ENCODE data around the gene ANGEL2. TPM values are rescaled to one million over a fixed set of nuclear protein-coding genes. Genes with fewer than 3 reads are reported as not detected.
"Not testable (repeated sequence)": the region's sequence is repeated elsewhere in the genome, so short reads cannot be mapped to it uniquely, and the experiment has no call there.

Gene ANGEL2
- total RNA-seq, 1 experiment from 2014 or later: 25.5 TPM

GRCh38 chr1:212964993-212965392 lies 50.7 kb downstream of the ANGEL2 start:
- RAD21 ChIA-PET (ENCODE audit: low non-redundant PET in 1 of 2, low total read pairs in 2 of 2, uncharacterized antibody in 2 of 2, unreplicated experiment in 2 of 2); H3K4me2 ChIP-seq (ENCODE audit: low read length); H2AFZ ChIP-seq (ENCODE audit: low read depth, low read length, poor library complexity, severe bottlenecking); H3K4me3 ChIP-seq (replicated peaks in 1 of 2; ENCODE audit: low read depth in 1 of 2, low read length in 2 of 2); H3K27ac ChIP-seq (ENCODE audit: low read depth, low read length); POLR2A ChIA-PET; BruUV-seq (replicated peaks); H3K27me3 ChIP-seq (ENCODE audit: insufficient read depth, low read length); H3K4me1 ChIP-seq (ENCODE audit: control insufficient read depth in 1 of 2, insufficient read depth in 2 of 2, low read length in 2 of 2); H3K36me3 ChIP-seq (ENCODE audit: control insufficient read depth in 1 of 2, insufficient read depth in 2 of 2, low read length in 2 of 2); CTCF ChIA-PET; DNase-seq (ENCODE audit: low read depth, low spot score); H4K20me1 ChIP-seq (ENCODE audit: insufficient read depth); H3K9me3 ChIP-seq (ENCODE audit: control insufficient read depth in 1 of 2, insufficient read depth in 1 of 2, low read depth in 1 of 2, low read length in 2 of 2); intact Hi-C loops (cut with micrococcal nuclease); H3K79me2 ChIP-seq (ENCODE audit: insufficient read depth, low read length); ATAC-seq; H3K9ac ChIP-seq (ENCODE audit: low read length); H3K9me2 ChIP-seq (ENCODE audit: insufficient read depth): not testable (repeated sequence)

GRCh38 chr1:212964102-212964501 lies 51.6 kb downstream of the ANGEL2 start:
- BruUV-seq (replicated peaks): no TSS peak
- H3K9ac ChIP-seq (ENCODE audit: low read length): no peak overlapping the region
- no peak for ATAC-seq
- H3K9me2 ChIP-seq (ENCODE audit: insufficient read depth): no peaks in the 10 kb centered on the region
- no peak overlapping the region for H3K4me3 ChIP-seq (replicated peaks in 1 of 2; ENCODE audit: low read depth in 1 of 2, low read length in 2 of 2)
- no peaks in the 10 kb centered on the region for H3K36me3 ChIP-seq (ENCODE audit: control insufficient read depth in 1 of 2, insufficient read depth in 2 of 2, low read length in 2 of 2)
- no peaks in the 10 kb centered on the region for H3K27me3 ChIP-seq (ENCODE audit: insufficient read depth, low read length)
- POLR2A ChIA-PET: no interaction called here
- H3K9me3 ChIP-seq (ENCODE audit: control insufficient read depth in 1 of 2, insufficient read depth in 1 of 2, low read depth in 1 of 2, low read length in 2 of 2): no peaks in the 10 kb centered on the region
- CTCF ChIA-PET: no interaction called here
- H3K4me1 ChIP-seq (ENCODE audit: control insufficient read depth in 1 of 2, insufficient read depth in 2 of 2, low read length in 2 of 2): peaks cover 2 to 9% of the 10 kb centered on the region in 2 experiments; a peak in 3 of 4 replicates
- H3K27ac ChIP-seq (ENCODE audit: low read depth, low read length): no peak overlapping the region
- DNase-seq (ENCODE audit: low read depth, low spot score): no peak
- intact Hi-C loops (cut with micrococcal nuclease): no loop called here
- H3K79me2 ChIP-seq (ENCODE audit: insufficient read depth, low read length): no peaks in the 10 kb centered on the region
- H4K20me1 ChIP-seq (ENCODE audit: insufficient read depth): no peaks in the 10 kb centered on the region
- H3K4me2 ChIP-seq (ENCODE audit: low read length): no peak overlapping the region
- H2AFZ ChIP-seq (ENCODE audit: low read depth, low read length, poor library complexity, severe bottlenecking): no peak overlapping the region
- RAD21 ChIA-PET (ENCODE audit: low non-redundant PET in 1 of 2, low total read pairs in 2 of 2, uncharacterized antibody in 2 of 2, unreplicated experiment in 2 of 2): no interaction called here
- no peak for TF ChIP-seq ATF3 (IDR thresholded peaks at IDR 0.05)
- no peak for TF ChIP-seq SIN3A (IDR thresholded peaks at IDR 0.05; ENCODE audit: low read depth)
- no peak for TF ChIP-seq JUND (IDR thresholded peaks at IDR 0.05)
- no peak for TF ChIP-seq ELF1 (IDR thresholded peaks at IDR 0.05; ENCODE audit: borderline replicate concordance, low read depth)
- no peak for TF ChIP-seq YY1 (IDR thresholded peaks at IDR 0.05; ENCODE audit: extremely low read depth, insufficient replicate concordance, low read depth, low read length)
- TF ChIP-seq EZH2 (IDR thresholded peaks at IDR 0.05): no peak
- no peak for TF ChIP-seq ZBTB33 (IDR thresholded peaks at IDR 0.05; ENCODE audit: extremely low read depth, insufficient replicate concordance, low read length)
- TF ChIP-seq POLR2AphosphoS5 (IDR thresholded peaks at IDR 0.05; ENCODE audit: low read depth, low read length): no peak
- TF ChIP-seq RAD21 (IDR thresholded peaks at IDR 0.05; ENCODE audit: low read depth): no peak
- no peak for TF ChIP-seq REST (IDR thresholded peaks at IDR 0.05; ENCODE audit: low read depth)
- no peak for TF ChIP-seq SP1 (IDR thresholded peaks at IDR 0.05; ENCODE audit: low read depth)
- TF ChIP-seq ZFX (IDR thresholded peaks at IDR 0.05): no peak
- TF ChIP-seq, protein P1, sequence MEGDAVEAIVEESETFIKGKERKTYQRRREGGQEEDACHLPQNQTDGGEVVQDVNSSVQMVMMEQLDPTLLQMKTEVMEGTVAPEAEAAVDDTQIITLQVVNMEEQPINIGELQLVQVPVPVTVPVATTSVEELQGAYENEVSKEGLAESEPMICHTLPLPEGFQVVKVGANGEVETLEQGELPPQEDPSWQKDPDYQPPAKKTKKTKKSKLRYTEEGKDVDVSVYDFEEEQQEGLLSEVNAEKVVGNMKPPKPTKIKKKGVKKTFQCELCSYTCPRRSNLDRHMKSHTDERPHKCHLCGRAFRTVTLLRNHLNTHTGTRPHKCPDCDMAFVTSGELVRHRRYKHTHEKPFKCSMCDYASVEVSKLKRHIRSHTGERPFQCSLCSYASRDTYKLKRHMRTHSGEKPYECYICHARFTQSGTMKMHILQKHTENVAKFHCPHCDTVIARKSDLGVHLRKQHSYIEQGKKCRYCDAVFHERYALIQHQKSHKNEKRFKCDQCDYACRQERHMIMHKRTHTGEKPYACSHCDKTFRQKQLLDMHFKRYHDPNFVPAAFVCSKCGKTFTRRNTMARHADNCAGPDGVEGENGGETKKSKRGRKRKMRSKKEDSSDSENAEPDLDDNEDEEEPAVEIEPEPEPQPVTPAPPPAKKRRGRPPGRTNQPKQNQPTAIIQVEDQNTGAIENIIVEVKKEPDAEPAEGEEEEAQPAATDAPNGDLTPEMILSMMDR (IDR thresholded peaks at IDR 0.05 in 2 of 3, conservative IDR thresholded peaks at IDR 0.05 in 1 of 3; ENCODE audit: borderline replicate concordance in 1 of 3, insufficient read depth in 1 of 3, low read depth in 2 of 3, low read length in 2 of 3): no peak
- no peak for TF ChIP-seq ZNF274 (IDR thresholded peaks at IDR 0.05; ENCODE audit: low read depth, low read length)

All from HCT116 (cell line).